A673 (cell line): ENCODE results near the gene SMAD6.

Experiments used
- CTCF ChIP-seq: fragments of 300-800, 200-600 bp; sonication (generic); conservative IDR thresholded peaks from 2 replicates; pipeline ENCODE4 v1.5.1; 2017; ENCODE audit warnings: low read depth, mild to moderate bottlenecking, antibody characterized with exemption, low read length, moderate library complexity, mixed read lengths
- EZH2 ChIP-seq: fragments of 200-600 bp; sonication (generic); IDR thresholded peaks from 2 replicates; pipeline ENCODE4 v1.6.1; 2017; ENCODE audit warnings: borderline replicate concordance, low read depth, mild to moderate bottlenecking, mixed read lengths, antibody characterized with exemption, low read length; ENCODE audit not compliant: poor library complexity, severe bottlenecking

GRCh38 chr15:66808181-66808824 is 106.3 kb downstream of the SMAD6 start:
- TF ChIP-seq CTCF (no peak), EZH2 (no peak)
